Esophagus squamous epithelium (tissue), 4 donors: ENCODE data around the gene SHC2.

Experiments used
- POLR2A ChIP-seq, 4 donors: fragments of 450-650 bp; IDR thresholded peaks; one replicate each; pipeline ENCODE4 v1.6.1; 2017; ENCODE audit warnings: antibody characterized with exemption in 4 of 4, mild to moderate bottlenecking in 4 of 4, moderate library complexity in 3 of 4
- TF ChIP-seq, protein P1 (sequence below), 6 experiments: fragments of 450-650 bp in 4 of 6; fragments of 200-600 bp in 2 of 6; sonication (generic) in 2 of 6; IDR thresholded peaks; one replicate each; pipeline ENCODE4 v1.5.1; 2016 to 2019; ENCODE audit warnings: antibody characterized with exemption in 6 of 6, mild to moderate bottlenecking in 4 of 6, moderate library complexity in 4 of 6

DNA sequence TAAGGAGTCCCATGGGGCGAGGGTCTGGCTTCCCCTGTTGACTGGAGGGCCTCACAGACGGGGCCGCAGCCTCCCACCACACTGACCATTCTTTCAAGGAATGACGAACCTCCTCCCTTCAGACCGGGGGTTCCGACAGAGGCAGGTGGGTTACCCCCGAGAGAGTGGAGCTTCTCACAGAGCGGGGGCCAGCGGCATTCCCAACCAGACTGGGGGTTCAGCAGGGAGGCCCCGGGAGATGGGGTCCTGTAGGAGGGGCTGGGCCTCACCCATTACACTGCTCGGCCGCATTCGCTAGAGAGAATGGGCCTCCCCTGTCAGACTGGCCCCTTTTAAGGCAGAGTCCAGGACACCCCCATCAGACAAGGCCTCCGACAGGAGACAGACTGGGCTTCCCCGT, 36.3 kb downstream of the SHC2 start:
- TF ChIP-seq, protein P1, sequence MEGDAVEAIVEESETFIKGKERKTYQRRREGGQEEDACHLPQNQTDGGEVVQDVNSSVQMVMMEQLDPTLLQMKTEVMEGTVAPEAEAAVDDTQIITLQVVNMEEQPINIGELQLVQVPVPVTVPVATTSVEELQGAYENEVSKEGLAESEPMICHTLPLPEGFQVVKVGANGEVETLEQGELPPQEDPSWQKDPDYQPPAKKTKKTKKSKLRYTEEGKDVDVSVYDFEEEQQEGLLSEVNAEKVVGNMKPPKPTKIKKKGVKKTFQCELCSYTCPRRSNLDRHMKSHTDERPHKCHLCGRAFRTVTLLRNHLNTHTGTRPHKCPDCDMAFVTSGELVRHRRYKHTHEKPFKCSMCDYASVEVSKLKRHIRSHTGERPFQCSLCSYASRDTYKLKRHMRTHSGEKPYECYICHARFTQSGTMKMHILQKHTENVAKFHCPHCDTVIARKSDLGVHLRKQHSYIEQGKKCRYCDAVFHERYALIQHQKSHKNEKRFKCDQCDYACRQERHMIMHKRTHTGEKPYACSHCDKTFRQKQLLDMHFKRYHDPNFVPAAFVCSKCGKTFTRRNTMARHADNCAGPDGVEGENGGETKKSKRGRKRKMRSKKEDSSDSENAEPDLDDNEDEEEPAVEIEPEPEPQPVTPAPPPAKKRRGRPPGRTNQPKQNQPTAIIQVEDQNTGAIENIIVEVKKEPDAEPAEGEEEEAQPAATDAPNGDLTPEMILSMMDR (IDR thresholded peaks at IDR 0.05), result no peak
- TF ChIP-seq POLR2A (IDR thresholded peaks at IDR 0.05), result no peak
